SK-N-SH treated with all-trans-retinoic acid at 6 μM for 48 hours (cell line): ENCODE data around the gene SOX13.

Experiments used
- CREB5 ChIP-seq: fragments of 250-450 bp; sonication (Bioruptor Pico); IDR thresholded peaks from 2 replicates; pipeline ENCODE4 v1.5.1; 2020; ENCODE audit warnings: low read depth, mild to moderate bottlenecking, moderate library complexity
- TOX ChIP-seq: fragments of 250-450 bp; sonication (Bioruptor Pico); IDR thresholded peaks from 2 replicates; pipeline ENCODE4 v1.8.0; 2021; ENCODE audit warnings: mild to moderate bottlenecking, moderate library complexity, borderline replicate concordance
- TF ChIP-seq, protein P1 (sequence below): fragments of 250-450 bp; sonication (Bioruptor Pico); IDR thresholded peaks from 2 replicates; pipeline ENCODE4 v1.8.0; 2021; ENCODE audit warnings: low read depth, mild to moderate bottlenecking, moderate library complexity, borderline replicate concordance

- TF ChIP-seq, protein P1, sequence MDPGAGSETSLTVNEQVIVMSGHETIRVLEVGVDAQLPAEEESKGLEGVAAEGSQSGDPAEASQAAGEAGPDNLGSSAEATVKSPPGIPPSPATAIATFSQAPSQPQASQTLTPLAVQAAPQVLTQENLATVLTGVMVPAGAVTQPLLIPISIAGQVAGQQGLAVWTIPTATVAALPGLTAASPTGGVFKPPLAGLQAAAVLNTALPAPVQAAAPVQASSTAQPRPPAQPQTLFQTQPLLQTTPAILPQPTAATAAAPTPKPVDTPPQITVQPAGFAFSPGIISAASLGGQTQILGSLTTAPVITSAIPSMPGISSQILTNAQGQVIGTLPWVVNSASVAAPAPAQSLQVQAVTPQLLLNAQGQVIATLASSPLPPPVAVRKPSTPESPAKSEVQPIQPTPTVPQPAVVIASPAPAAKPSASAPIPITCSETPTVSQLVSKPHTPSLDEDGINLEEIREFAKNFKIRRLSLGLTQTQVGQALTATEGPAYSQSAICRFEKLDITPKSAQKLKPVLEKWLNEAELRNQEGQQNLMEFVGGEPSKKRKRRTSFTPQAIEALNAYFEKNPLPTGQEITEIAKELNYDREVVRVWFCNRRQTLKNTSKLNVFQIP (CRISPR knock-in tag): no peak
- TF ChIP-seq TOX (CRISPR knock-in tag) (no peak), CREB5 (CRISPR knock-in tag) (no peak)
Observed at GRCh38 chr1:204025917-204026707, 46.8 kb upstream of the SOX13 start.
